ENCODE measurements around the gene MYH6. TPM values are rescaled to one million over a fixed set of nuclear protein-coding genes. Genes with fewer than 3 reads are reported as not detected.

Gene MYH6
- total and polyA plus RNA-seq, 2 donors (not counting 3 experiments of a cell fraction or from before 2014, with no cell fraction given), result not detected

DNA sequence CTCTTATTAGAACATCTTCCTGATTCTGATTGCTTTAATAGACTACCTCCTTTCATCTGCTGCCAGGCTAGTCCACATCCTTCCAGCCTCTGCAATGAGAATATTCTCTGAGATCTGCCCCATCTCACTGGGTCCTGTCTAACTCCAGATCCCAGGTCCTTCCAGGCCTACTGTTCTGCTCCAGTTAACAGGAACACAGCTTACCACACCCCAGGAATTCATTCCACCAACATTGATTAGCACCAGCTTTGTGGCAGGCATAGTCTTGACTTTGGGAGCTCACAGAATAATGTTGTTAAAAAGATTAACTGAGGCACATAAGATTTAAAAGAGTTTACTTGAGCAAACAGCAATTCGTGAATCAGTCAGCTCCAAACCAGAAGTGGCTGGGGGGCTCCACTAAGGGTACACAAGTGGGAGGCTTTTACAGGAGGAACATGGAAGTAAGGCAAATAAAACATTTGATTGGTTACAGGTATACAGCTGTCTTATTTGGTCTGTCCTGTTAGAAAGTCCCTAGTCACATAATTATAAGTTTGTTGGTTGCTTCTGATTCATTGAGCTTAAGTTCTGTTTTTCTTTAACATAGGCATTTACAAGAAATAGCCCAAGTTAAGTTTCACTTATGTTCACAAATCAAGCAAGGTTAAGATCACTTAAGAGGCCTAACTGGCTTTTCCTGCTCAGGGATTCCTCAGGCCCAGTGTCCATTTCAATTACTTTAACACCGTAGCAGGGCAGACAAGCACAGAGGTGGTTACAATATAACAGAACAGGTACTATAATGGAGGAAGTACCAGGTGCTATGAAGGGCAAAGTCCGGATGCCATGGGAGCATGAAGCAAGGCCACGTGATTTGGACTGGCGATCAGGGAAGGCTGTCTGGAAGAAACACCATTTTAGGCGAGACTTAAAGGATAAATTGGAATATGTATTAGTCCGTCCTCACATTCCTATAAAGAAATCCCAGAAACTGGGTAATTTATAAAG, 39.6 kb upstream of the MYH6 start:
- FAIRE-seq, result no peak
- no peaks in the 10 kb centered on the region for H3K4me1 ChIP-seq (ENCODE audit: control insufficient read depth, extremely low read depth, insufficient read depth, low read length)
- H3K27me3 ChIP-seq (ENCODE audit: control insufficient read depth in 2 of 2, insufficient read depth in 2 of 2, low read length in 2 of 2), result peaks cover 8 to 27% of the 10 kb centered on the region in 2 experiments
- H3K36me3 ChIP-seq (ENCODE audit: control insufficient read depth in 2 of 2, extremely low read depth in 1 of 2, insufficient read depth in 2 of 2, low read length in 2 of 2), result no peaks in the 10 kb centered on the region
- BruUV-seq (replicated peaks), result no TSS peak
- H3K9me1 ChIP-seq (replicated peaks; ENCODE audit: control insufficient read depth, extremely low read depth, insufficient read depth, low read length), result no peaks in the 10 kb centered on the region
- no peaks in the 10 kb centered on the region for H3K9me3 ChIP-seq (replicated peaks; ENCODE audit: control insufficient read depth, insufficient read depth, low read length)
- no peak for TF ChIP-seq POLR2A (IDR thresholded peaks at IDR 0.05; ENCODE audit: low read depth, low read length)
- no peak for TF ChIP-seq EZH2 (IDR thresholded peaks at IDR 0.05; ENCODE audit: borderline replicate concordance, low read depth, low read length, severe bottlenecking)
- no peak for TF ChIP-seq JUN (IDR thresholded peaks at IDR 0.05; ENCODE audit: borderline replicate concordance, insufficient read depth, insufficient read length, low read depth)
- no peak for TF ChIP-seq MAX (IDR thresholded peaks at IDR 0.05; ENCODE audit: insufficient read depth, insufficient read length)
- no peak for TF ChIP-seq MYC (IDR thresholded peaks at IDR 0.05; ENCODE audit: low read depth, low read length)
- TF ChIP-seq FOS (IDR thresholded peaks at IDR 0.05; ENCODE audit: borderline replicate concordance, insufficient read depth, low read length), result no peak
- no peak for TF ChIP-seq POLR2AphosphoS5 (IDR thresholded peaks at IDR 0.05; ENCODE audit: insufficient read depth, low read depth, low read length)
- TF ChIP-seq, protein P1, sequence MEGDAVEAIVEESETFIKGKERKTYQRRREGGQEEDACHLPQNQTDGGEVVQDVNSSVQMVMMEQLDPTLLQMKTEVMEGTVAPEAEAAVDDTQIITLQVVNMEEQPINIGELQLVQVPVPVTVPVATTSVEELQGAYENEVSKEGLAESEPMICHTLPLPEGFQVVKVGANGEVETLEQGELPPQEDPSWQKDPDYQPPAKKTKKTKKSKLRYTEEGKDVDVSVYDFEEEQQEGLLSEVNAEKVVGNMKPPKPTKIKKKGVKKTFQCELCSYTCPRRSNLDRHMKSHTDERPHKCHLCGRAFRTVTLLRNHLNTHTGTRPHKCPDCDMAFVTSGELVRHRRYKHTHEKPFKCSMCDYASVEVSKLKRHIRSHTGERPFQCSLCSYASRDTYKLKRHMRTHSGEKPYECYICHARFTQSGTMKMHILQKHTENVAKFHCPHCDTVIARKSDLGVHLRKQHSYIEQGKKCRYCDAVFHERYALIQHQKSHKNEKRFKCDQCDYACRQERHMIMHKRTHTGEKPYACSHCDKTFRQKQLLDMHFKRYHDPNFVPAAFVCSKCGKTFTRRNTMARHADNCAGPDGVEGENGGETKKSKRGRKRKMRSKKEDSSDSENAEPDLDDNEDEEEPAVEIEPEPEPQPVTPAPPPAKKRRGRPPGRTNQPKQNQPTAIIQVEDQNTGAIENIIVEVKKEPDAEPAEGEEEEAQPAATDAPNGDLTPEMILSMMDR (IDR thresholded peaks at IDR 0.05; ENCODE audit: extremely low read depth in 1 of 2, insufficient read depth in 1 of 2, low read depth in 1 of 2, low read length in 2 of 2), result no peak
- TF ChIP-seq GATA2 (IDR thresholded peaks at IDR 0.05; ENCODE audit: insufficient read depth, insufficient read length, low read depth, low read length), result no peak
- intact Hi-C loops (cut with micrococcal nuclease), result no loop called here
- no peaks in the 10 kb centered on the region for H3K79me2 ChIP-seq (ENCODE audit: control insufficient read depth, insufficient read depth, low read length)
- ChIA-PET CTCF (interaction anchor here (0.8 kb wide), 1 partner anchor 9 kb away, joined by 4 read pairs; no protein-coding TSS in a partner anchor), POLR2A (no interaction called here)
- no peaks in the 10 kb centered on the region for H4K20me1 ChIP-seq (replicated peaks; ENCODE audit: control insufficient read depth, extremely low read depth, insufficient read depth, low read length)
- H3K4me3 ChIP-seq (replicated peaks in 1 of 3; ENCODE audit: insufficient read depth in 1 of 3, low read depth in 1 of 3, low read length in 3 of 3), result no peak overlapping the region
- no peak for DNase-seq (ENCODE audit: low read depth, low spot score)
- no peak overlapping the region for H3K27ac ChIP-seq (ENCODE audit: insufficient read depth, low read depth, low read length)
- dilution Hi-C loops (cut with MboI; ENCODE audit: extremely low pct_ligation_motif_present, low sequenced_read_pairs), result no loop called here
- H2AFZ ChIP-seq (ENCODE audit: low read depth, low read length), result no peak overlapping the region
- no peak overlapping the region for H3K9ac ChIP-seq (replicated peaks; ENCODE audit: extremely low read depth, insufficient read depth, low read length)
- H3K4me2 ChIP-seq (ENCODE audit: insufficient read depth, low read length), result no peak overlapping the region

Measured in endothelial cell of umbilical vein (primary cell).